Spleen (tissue), 11 donors: ENCODE measurements around the gene XRRA1. TPM values are rescaled to one million over a fixed set of nuclear protein-coding genes. Genes with fewer than 3 reads are reported as not detected.

Experiments
- DNase-seq: peaks from one replicate; pipeline ENCODE4 v3.0.0-alpha.2; 2020
- H3K27ac ChIP-seq, 8 donors: fragments of 200-600 bp; sonication (generic) in 7 of 8; 1 replicate in 4 of 8; 2 replicates in 4 of 8; pipeline versions ENCODE4 v1.5.0 to v1.8.0; 2016 to 2021; ENCODE audit warnings: inconsistent platforms in 4 of 8, mild to moderate bottlenecking in 4 of 8, moderate library complexity in 1 of 8
- H3K27me3 ChIP-seq, 7 donors: fragments of 200-600 bp; sonication (generic) in 6 of 7; replicated peaks in 1 of 7; 1 replicate in 4 of 7; 2 replicates in 3 of 7; pipeline versions ENCODE4 v1.5.0 to v1.8.0; 2016 to 2021; ENCODE audit warnings: inconsistent platforms in 3 of 7, mild to moderate bottlenecking in 1 of 7
- H3K36me3 ChIP-seq, 6 donors: fragments of 200-600 bp; sonication (generic) in 5 of 6; 1 replicate in 4 of 6; 2 replicates in 2 of 6; pipeline versions ENCODE4 v1.5.0 to v1.8.0; 2016 to 2021; ENCODE audit warnings: inconsistent platforms in 2 of 6
- H3K4me1 ChIP-seq, 6 donors: fragments of 200-600 bp; sonication (generic) in 5 of 6; 1 replicate in 3 of 6; 2 replicates in 3 of 6; pipeline versions ENCODE4 v1.5.0 to v1.8.0; 2016 to 2021; ENCODE audit warnings: inconsistent platforms in 3 of 6
- H3K4me3 ChIP-seq, 8 donors: fragments of 200-600 bp; sonication (generic) in 7 of 8; 1 replicate in 4 of 8; 2 replicates in 4 of 8; pipeline versions ENCODE4 v1.5.0 to v1.8.0; 2016 to 2021; ENCODE audit warnings: inconsistent platforms in 4 of 8, mild to moderate bottlenecking in 4 of 8, moderate library complexity in 2 of 8
- H3K9me3 ChIP-seq, 8 donors: fragments of 200-600 bp; sonication (generic) in 7 of 8; 1 replicate in 4 of 8; 2 replicates in 4 of 8; pipeline versions ENCODE4 v1.5.0 to v1.8.0; 2016 to 2021; ENCODE audit warnings: inconsistent platforms in 4 of 8
- POLR2A ChIP-seq, 3 donors: fragments of 450-650 bp; IDR thresholded peaks; one replicate each; pipeline ENCODE4 v1.5.1; 2017; ENCODE audit warnings: antibody characterized with exemption in 3 of 3, mild to moderate bottlenecking in 1 of 3
- POLR2AphosphoS5 ChIP-seq, 3 donors: sonication (generic); formaldehyde crosslinking; IDR thresholded peaks; one replicate each; pipeline ENCODE4 v1.5.1; 2017; ENCODE audit warnings: antibody characterized with exemption in 3 of 3
- WGBS, 5 donors: extraction: QIAGEN DNeasy Blood & Tissue Kit in 3 of 5; methylation state at CpG; one replicate each; pipeline versions ENCODE4 v1.1.5 to v1.1.7; 2013 to 2018; 5-methylcytosine and 5-hydroxymethylcytosine counted together
- intact Hi-C: fragments of 100-400 bp; cut with DNase I; formaldehyde crosslinking; loops from one replicate; pipeline ENCODE4 v1.15.0; 2023; ENCODE audit warnings: low total_unique reads
- polyA plus RNA-seq, 3 donors: library from polyadenylated mRNA; stranded (reverse); fragments of 200-250 nt; gene quantifications; one replicate each; pipeline ENCODE4 v1.2.1, GENCODE V29; 2013
- total RNA-seq, 7 donors: library from RNA; depleted of rRNA in 3 of 7; stranded (reverse); fragments of >200 nt in 3 of 7; fragmentation: NEBNext Ultra II Directional in 4 of 7; extraction: Animal tissue kit (Norgen Biotek cat#: 25700) in 4 of 7; gene quantifications; one replicate each; pipeline versions ENCODE4 v1.1.0 to v1.2.1, GENCODE V29; 2016 to 2021
- TF ChIP-seq, protein P1 (sequence below), 11 experiments: fragments of 200-600 bp in 7 of 11; fragments of 450-650 bp in 4 of 11; sonication (generic) in 4 of 11; IDR thresholded peaks in 8 of 11; conservative IDR thresholded peaks in 3 of 11; 1 replicate in 7 of 11; 2 replicates in 4 of 11; pipeline versions ENCODE4 v1.4.0 to v1.8.0; 2016 to 2021; ENCODE audit warnings: antibody characterized with exemption in 11 of 11, inconsistent platforms in 4 of 11, mild to moderate bottlenecking in 1 of 11
- donor health status: healthy with polysubstance abuse.
- donor health status: DM: no; HTN: no; CAD: no; lungs with moderate emphysema.
- donor health status: DM: no; HTN: no; CAD: no.
- donor health status: Bipolar disorder and iron deficiency.
- donor health status: healthy.
- donor health status: DM: no; HTN: no; CAD: no.
- donor health status: DM: yes; HTN: yes; CAD: no.

The XRRA1 gene
- total and polyA plus RNA-seq, 10 donors, result 1.4 to 60.1 (median 17.8) TPM

DNA sequence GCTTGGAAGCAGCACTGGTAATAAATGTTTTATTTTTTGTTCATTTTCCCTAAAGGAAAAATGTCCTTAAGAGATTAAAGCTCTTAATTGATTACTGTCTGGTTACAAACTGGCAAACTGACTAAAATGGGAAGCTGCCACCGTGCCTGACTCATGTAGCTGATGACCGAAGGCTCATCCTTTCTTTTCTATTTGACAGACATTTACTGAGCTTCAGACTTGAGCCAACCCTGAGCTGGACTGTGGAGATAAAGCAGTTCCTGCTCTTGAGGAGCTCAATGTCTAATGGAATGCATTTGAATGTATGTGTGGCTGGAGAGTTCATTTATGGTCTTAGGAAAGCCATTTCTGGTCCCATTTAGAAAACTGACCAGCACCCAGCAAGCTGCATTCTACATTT is 108.9 kb downstream of the XRRA1 start:
- Histone ChIP-seq H3K4me1 (peaks cover 5 to 23% (median 10%) of the 10 kb centered on the region in 6 donors), H3K9me3 (no peaks in the 10 kb centered on the region), H3K4me3 (no peak overlapping the region), H3K27me3 (no peaks in the 10 kb centered on the region), H3K27ac (no peak overlapping the region), H3K36me3 (peaks cover 10 to 83% (median 54%) of the 10 kb centered on the region in 6 donors)
- intact Hi-C loops, result no loop called here
- no peak for DNase-seq
- TF ChIP-seq, protein P1, sequence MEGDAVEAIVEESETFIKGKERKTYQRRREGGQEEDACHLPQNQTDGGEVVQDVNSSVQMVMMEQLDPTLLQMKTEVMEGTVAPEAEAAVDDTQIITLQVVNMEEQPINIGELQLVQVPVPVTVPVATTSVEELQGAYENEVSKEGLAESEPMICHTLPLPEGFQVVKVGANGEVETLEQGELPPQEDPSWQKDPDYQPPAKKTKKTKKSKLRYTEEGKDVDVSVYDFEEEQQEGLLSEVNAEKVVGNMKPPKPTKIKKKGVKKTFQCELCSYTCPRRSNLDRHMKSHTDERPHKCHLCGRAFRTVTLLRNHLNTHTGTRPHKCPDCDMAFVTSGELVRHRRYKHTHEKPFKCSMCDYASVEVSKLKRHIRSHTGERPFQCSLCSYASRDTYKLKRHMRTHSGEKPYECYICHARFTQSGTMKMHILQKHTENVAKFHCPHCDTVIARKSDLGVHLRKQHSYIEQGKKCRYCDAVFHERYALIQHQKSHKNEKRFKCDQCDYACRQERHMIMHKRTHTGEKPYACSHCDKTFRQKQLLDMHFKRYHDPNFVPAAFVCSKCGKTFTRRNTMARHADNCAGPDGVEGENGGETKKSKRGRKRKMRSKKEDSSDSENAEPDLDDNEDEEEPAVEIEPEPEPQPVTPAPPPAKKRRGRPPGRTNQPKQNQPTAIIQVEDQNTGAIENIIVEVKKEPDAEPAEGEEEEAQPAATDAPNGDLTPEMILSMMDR (IDR thresholded peaks at IDR 0.05 in 8 of 11, conservative IDR thresholded peaks at IDR 0.05 in 3 of 11), result no peak
- TF ChIP-seq POLR2A (IDR thresholded peaks at IDR 0.05) (no peak), POLR2AphosphoS5 (IDR thresholded peaks at IDR 0.05) (no peak)
- WGBS, 5 donors, result 36 to 66% (median 64%) methylated on average over 2 of the region's 2 CpGs

DNA sequence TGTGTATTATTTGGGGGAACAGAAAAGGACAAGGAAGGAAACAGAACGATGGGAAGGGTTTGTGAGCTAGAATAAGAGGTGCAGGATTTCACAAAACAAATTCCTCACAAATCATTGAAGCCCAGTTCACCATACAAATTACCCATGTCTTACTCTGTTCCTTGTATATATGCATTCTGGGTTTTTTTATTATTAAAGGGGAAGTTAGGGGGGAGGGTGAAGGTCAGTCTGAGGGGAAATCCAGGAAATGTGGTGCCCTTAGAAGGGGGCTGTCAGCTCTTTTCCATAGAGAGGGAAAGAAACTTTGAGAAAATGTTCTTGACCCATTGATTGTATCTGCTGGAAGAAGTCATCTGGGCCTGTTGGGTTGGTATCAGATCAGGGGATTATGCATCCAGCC is 109.4 kb downstream of the XRRA1 start:
- intact Hi-C loops, result no loop called here
- no peak for DNase-seq
- H3K9me3 ChIP-seq, result no peaks in the 10 kb centered on the region
- no peak overlapping the region for H3K27ac ChIP-seq
- H3K27me3 ChIP-seq, result no peaks in the 10 kb centered on the region
- WGBS, 5 donors, result 29 to 48% (median 39%) methylated on average over 1 of the region's 1 CpG
- no peak for TF ChIP-seq POLR2A (IDR thresholded peaks at IDR 0.05)
- TF ChIP-seq, protein P1 (IDR thresholded peaks at IDR 0.05 in 8 of 11, conservative IDR thresholded peaks at IDR 0.05 in 3 of 11), result no peak
- no peak for TF ChIP-seq POLR2AphosphoS5 (IDR thresholded peaks at IDR 0.05)
- peaks cover 10 to 83% (median 57%) of the 10 kb centered on the region in 6 donors for H3K36me3 ChIP-seq
- H3K4me1 ChIP-seq, result peaks cover 5 to 23% (median 10%) of the 10 kb centered on the region in 6 donors
- no peak overlapping the region for H3K4me3 ChIP-seq

DNA sequence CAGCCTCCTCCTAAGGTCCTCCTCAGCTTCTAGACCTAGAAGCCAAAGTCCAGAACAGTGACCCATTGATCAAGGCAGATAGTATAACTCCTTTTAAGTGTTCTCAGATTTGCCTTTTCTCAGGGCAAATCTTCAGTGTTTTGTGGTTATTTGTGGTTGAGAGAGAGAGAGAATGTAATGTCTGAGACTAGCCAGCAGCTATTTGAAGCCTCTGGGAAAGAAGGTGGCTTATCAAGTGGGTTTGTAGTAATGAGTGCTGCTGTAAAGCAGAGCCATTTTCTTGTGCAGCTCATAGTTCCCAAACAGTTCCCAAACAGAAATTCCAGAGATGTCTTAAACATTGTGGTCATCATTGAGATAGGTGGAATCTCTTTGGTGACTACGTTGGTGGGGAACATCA is 110.7 kb downstream of the XRRA1 start:
- no peak for DNase-seq
- H3K4me3 ChIP-seq, result no peak overlapping the region
- H3K4me1 ChIP-seq, result peaks cover 5 to 23% (median 10%) of the 10 kb centered on the region in 6 donors
- no peaks in the 10 kb centered on the region for H3K9me3 ChIP-seq
- no peaks in the 10 kb centered on the region for H3K27me3 ChIP-seq
- 89 to 97% (median 95%) methylated on average over 1 of the region's 1 CpG for WGBS, 5 donors
- TF ChIP-seq, protein P1 (IDR thresholded peaks at IDR 0.05 in 8 of 11, conservative IDR thresholded peaks at IDR 0.05 in 3 of 11), result no peak
- TF ChIP-seq POLR2A (IDR thresholded peaks at IDR 0.05) (no peak), POLR2AphosphoS5 (IDR thresholded peaks at IDR 0.05) (no peak)
- intact Hi-C loops, result no loop called here
- peaks cover 10 to 82% (median 46%) of the 10 kb centered on the region in 6 donors for H3K36me3 ChIP-seq
- no peak overlapping the region for H3K27ac ChIP-seq

DNA sequence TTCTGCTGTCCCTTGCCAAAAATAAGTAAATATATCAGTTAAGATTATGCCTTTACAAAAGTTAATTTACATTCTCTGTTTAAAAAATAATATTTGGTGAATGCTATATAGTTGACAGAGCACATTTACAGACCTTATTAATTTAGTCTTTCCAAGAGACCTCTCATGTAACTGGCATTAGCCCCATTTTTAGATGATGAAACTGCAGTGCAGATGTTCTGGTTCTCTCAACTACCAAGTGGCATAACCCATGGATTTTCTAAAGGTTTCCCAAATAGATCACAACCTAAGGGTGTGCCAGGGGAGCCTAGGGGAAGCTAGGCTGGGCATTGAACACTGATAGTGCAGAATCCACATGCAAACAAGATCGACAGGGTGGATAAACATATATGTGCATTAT is 111.7 kb downstream of the XRRA1 start:
- TF ChIP-seq POLR2AphosphoS5 (IDR thresholded peaks at IDR 0.05), result no peak
- TF ChIP-seq POLR2A (IDR thresholded peaks at IDR 0.05), result no peak
- TF ChIP-seq, protein P1 (IDR thresholded peaks at IDR 0.05 in 8 of 11, conservative IDR thresholded peaks at IDR 0.05 in 3 of 11), result no peak
- H3K4me3 ChIP-seq, result no peak overlapping the region
- H3K27me3 ChIP-seq, result no peaks in the 10 kb centered on the region
- peaks cover 10 to 81% (median 38%) of the 10 kb centered on the region in 6 donors for H3K36me3 ChIP-seq
- no peak for DNase-seq
- intact Hi-C loops, result no loop called here
- H3K4me1 ChIP-seq, result peaks cover 5 to 23% (median 10%) of the 10 kb centered on the region in 6 donors
- WGBS, 5 donors, result 91 to 100% (median 100%) methylated on average over 1 of the region's 1 CpG
- H3K27ac ChIP-seq, result no peak overlapping the region
- no peaks in the 10 kb centered on the region for H3K9me3 ChIP-seq
